Measurements from ENCODE around the gene DPRX. TPM values are rescaled to one million over a fixed set of nuclear protein-coding genes. Genes with fewer than 3 reads are reported as not detected.
A peak's percentile ranks its signal among the peaks of the same experiment; 100 is the strongest.
"Not testable (repeated sequence)": the region's sequence is repeated elsewhere in the genome, so short reads cannot be mapped to it uniquely, and the experiment has no call there.

Gene DPRX
- total RNA-seq, 1 experiment from 2014 or later: not detected

- DNase-seq (ENCODE audit: low spot score): no peak
These were observed 14.3 kb downstream of the DPRX start for GRCh38 chr19:53646144-53646543.

DNA sequence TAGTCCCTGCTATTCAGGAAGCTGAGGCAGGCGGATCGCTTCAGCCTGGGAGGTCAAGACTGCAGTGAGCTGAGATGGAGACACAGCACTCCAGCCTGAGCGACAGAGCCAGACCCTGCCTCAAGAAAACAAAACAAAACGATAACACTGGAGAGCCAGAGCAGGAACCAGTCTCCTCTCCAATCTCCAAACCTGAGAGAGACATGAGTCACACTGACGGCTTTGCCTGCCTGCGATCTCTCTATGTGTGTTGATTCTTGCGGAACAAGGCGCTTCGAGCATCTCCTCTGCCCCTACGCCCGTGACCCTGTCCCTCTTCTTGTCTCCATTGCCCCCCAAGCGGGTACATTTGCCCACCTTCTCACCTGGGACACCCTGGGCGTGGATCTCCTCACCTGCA is 15.6 kb downstream of the DPRX start:
- no peak for DNase-seq (ENCODE audit: low spot score)

DNA sequence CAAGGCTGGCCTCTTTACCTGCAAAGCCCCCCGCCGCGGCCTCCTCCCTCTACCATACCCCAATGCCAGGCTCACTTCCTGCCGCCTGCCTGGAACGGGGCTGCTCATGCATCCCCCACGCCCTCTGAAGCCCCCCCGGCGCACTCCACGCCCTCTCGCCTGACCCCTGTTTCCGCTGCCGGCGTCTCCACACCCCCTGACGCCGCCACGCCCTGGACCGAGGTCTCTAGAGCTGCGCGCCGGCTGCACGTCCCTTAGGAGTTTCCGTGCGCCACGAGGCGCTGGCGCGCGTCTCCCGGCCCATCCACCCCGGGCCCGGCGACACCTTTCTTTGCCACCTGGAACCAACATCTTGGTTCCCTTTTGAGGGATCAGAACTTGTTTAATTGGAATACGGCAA is 16.0 kb downstream of the DPRX start:
- no peak for DNase-seq (ENCODE audit: low spot score)

- no peak for DNase-seq (ENCODE audit: low spot score)
These were observed 18.2 kb downstream of the DPRX start for GRCh38 chr19:53649746-53650593.

DNA sequence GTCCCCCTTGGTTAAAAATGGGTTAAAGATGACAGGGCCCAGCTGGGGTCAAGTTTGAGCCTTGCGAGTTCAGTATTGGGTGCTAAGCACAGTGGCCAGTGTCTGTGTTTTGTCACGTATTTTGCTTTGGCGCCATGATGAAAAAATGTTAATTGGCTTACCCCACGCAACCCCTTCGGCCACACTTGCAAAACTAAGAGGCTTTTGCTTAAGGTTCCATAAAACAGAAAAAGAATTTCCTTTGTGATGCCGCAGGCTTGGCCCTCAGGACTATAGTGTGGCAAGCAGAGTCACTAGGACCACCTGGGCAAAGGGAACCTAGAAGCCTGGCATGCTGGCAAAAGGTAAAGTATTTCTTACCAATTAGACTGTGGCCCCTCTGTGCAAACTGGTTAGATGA is 20.7 kb downstream of the DPRX start:
- no peak for DNase-seq (ENCODE audit: low spot score)

DNA sequence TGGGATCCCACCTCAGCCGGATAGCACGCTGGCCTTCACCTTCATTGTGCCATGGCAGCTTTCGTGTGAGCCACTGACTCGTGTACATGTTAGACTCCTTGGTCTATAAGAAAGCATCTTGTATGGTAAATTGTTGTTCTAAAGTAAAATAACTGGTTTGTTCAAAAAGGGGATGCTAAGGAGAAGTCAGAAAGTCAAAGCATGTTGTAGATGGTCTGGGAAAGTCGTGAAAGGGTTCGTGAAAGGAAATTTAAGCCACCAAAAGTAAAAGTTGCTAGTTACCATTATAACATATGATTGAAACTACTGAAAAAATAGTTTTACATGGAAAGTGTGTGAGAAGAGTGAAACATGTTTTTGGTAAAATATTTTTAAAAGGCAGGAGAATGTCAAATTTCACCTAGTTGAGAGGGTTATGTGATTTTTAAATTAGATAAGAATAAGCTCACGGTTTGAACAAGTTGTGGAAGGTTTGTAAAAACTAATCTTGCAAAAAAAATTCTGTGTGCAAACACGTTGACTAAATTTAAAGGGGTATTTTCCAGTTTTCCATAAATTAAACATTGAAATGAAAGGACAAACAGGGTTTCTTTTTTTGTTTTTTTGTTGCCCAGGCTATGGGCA is 23.4 kb downstream of the DPRX start:
- no peak for DNase-seq (ENCODE audit: low spot score)

DNA sequence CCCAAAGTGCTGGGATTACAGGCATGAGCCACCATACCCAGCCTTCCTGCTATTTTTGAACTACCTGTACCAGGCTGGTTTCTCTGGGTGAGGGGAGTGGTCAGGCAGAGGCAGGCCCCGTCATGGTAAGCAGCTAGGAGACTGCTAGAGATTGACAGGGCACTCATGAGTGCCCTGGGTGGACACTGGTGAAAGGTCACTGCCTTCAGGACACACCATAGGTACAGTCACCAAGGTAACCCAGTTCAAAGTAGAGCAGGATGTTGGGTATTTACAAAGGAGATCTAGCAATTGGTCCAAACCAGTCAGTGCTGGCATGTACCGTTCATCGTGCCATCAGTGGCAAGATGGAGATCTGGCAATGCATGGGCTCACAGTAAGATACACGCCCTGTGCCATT is 25.5 kb downstream of the DPRX start:
- no peak for DNase-seq (ENCODE audit: low spot score)

DNA sequence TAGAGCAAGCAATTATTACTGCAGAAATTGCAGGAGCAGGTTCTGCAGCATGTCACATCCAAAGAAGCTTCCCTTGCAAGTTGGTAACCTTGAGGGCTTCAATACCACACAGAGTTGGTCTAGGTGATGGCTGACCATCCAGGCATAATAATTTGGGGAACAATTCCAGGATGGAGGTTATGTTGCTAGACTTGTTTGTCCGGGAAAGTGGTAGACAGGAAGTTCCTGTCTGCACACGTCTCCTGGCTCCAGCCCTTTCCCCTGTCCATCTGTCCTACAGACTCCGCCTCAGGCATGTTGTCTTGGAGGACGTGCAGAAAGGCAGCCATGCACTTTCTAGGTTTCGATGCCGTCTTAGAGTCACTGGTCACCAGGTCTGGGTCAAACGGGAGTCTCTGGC is 26.0 kb downstream of the DPRX start:
- no peak for DNase-seq (ENCODE audit: low spot score)

DNA sequence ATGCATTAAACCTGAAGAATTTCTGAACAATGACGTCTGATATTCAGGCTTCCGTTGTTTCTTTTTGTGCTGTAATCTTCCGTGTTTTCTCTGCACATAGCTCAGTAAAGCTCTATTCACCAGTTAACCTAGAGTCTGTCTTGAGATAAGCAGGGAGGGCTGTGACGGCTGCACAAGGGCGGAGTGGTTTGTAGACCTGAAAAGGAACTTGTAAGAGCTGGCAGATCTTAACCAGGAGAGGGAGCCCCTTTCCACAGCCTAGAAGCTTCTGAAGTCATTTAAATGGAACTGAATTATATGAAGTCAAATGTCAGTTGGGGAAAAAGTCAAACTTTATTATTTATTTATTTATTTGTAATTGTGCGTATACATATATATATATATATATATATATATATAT is 27.5 kb downstream of the DPRX start:
- DNase-seq (ENCODE audit: low spot score): peak; percentile 39

GRCh38 chr19:53660584-53660983 is 28.8 kb downstream of the DPRX start:
- no peak for DNase-seq (ENCODE audit: low spot score)

GRCh38 chr19:53662209-53662608 is 30.4 kb downstream of the DPRX start:
- DNase-seq (ENCODE audit: low spot score): no peak

- DNase-seq (ENCODE audit: low spot score): no peak
These were observed 32.4 kb downstream of the DPRX start for GRCh38 chr19:53664152-53664551.

GRCh38 chr19:53664760-53665159 is 33.0 kb downstream of the DPRX start:
- DNase-seq (ENCODE audit: low spot score): no peak

DNA sequence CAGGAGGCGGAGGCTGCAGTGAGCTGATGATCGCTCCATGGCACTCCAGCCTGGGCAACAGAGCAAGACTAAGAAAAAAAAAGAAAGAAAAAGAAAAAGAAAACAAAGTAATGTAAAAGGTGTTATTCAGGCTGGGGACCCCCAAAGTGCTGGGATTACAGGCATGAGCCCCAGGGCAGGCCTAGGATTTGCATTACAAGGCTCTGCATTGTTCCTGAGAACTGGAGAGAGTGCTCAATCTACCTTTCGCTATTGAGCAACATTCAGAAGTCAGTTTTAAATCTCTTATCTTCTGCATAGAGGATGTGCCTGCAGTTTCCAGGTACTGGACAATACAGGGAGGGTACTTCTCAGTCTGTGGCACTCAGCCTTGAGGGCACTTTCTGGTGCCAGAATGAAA is 34.5 kb downstream of the DPRX start:
- DNase-seq (ENCODE audit: low spot score): not testable (repeated sequence)

- DNase-seq (ENCODE audit: low spot score): not testable (repeated sequence)
These were observed 37.0 kb downstream of the DPRX start for GRCh38 chr19:53668804-53669203.

- no peak for DNase-seq (ENCODE audit: low spot score)
These were observed 38.5 kb downstream of the DPRX start for GRCh38 chr19:53670345-53670744.

DNA sequence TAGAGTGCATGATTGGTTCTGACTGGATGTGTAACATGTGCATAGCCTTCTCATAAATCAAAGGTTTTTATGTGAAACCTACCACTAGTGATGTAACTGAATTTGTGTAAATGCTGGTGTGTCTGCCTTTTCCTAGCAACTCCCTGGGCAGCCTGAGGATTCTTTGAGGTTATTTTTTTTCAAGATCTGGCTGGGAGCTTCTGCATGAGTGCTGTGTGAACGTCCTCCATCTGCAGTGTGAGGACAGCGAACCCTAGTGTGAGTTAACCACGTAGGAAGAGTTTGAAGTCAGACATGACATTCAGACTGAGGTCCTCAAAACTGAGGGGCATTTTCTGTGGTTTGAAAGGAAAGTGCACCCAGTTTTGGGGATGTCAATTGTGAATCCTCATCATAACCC is 39.9 kb downstream of the DPRX start:
- no peak for DNase-seq (ENCODE audit: low spot score)

Other genes starting within 250 kb of the DPRX start
- 26.9 and 29.5 TPM in 2 replicates for gene ZNF765, start 236.8 kb upstream of the DPRX start, total RNA-seq (2014; rRNA removed; shearing (Covaris generic))
- gene ZNF761, start 200.0 kb upstream of the DPRX start, total RNA-seq (2014; rRNA removed; shearing (Covaris generic)): 22.4 and 37.0 TPM in 2 replicates
- gene ZNF813, start 164.3 kb upstream of the DPRX start, total RNA-seq (2014; rRNA removed; shearing (Covaris generic)): 2.1 and 2.7 TPM in 2 replicates
- 6.2 and 9.8 TPM in 2 replicates for gene ZNF331, start 93.9 kb upstream of the DPRX start, total RNA-seq (2014; rRNA removed; shearing (Covaris generic))
- not detected in 2 replicates for gene NLRP12, start 192.3 kb downstream of the DPRX start, total RNA-seq (2014; rRNA removed; shearing (Covaris generic))
- gene MYADM, start 235.9 kb downstream of the DPRX start, total RNA-seq (2014; rRNA removed; shearing (Covaris generic)): 34.9 and 49.7 TPM in 2 replicates

Measured in A172 (cell line).